HG02571 (cell line): Measurements from ENCODE around the gene ATRAID.
"Not testable (repeated sequence)": the region's sequence is repeated elsewhere in the genome, so short reads cannot be mapped to it uniquely, and the experiment has no call there.

ENCODE experiments used
- ATAC-seq: cut with Tn5 transposase; IDR thresholded peaks from one replicate; pipeline ENCODE4 v1.9.1; 2021; ENCODE audit warnings: mild to moderate bottlenecking, moderate library complexity; ENCODE audit not compliant: unreplicated experiment

Gene ATRAID

DNA sequence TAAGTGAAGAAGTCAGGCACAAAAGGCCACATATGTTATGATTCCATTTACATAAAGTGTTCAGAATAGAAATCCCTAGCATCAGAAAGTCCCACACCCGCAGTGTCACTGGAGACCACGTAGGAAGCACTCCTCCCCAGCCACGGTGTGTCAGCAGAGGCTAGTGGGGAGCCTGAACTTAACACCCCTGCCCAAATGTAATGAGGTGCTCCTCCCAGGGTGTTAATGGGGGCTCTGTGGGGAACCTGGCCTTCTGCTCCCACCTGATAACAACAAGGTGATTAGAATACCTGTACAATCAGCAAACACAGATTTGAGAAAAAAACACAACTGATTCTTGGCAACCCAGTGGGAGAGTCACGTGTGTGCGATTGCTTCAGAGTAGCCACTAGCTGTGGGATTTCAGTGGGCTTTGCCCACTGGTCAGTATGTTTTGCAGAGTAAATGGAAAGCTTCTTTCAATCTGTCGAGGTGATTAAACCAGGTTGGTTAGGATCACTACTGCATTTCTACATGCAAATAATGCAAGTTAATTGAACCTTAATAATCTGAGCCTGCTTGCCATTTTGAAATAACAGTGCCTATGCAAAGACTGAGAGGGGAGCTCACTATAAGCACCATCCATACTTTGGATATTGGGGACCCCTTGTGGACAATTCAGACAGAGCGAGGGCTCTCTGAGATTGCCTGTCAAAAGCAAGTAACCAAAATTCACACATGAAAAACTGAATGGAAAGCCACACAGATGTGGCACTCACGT, 20.6 kb upstream of the ATRAID start:
- ATAC-seq, result no peak

DNA sequence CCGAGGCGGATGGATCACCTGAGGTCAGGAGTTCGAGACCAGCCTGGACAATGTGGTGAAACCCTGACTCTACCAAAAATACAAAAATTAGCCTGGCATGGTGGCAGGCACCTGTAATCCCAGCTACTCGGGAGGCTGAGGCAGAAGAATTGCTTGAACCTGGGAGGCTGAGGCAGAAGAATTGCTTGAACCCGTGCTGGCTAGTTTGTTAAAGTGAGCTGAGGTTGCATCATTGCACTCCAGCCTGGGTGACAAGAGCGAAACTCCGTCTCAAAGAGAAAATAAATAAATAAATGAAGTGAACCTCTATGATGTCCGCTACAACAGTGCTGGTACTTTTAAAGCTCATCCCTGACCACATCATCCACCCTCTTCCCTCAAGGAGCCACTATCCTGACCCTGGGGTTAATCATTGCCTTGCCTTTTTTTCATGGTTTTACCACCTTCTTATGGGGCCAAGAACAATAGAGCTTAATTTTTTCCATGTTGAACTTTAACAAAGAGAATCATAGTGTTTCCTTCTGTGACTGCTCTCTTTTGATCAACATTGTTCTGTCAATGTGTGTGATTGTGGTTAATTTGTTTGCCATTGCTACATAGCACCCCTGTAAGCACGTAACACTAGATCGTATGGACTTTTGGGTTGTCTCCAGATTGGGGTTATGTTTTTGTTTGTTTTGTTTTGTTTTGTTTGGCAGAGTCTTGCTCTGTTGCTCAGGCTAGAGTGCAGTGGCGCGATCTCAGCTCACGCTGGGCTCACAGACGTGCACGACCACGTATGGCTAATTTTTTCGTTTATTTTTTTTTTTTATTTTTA, 17.1 kb upstream of the ATRAID start:
- no peak for ATAC-seq

DNA sequence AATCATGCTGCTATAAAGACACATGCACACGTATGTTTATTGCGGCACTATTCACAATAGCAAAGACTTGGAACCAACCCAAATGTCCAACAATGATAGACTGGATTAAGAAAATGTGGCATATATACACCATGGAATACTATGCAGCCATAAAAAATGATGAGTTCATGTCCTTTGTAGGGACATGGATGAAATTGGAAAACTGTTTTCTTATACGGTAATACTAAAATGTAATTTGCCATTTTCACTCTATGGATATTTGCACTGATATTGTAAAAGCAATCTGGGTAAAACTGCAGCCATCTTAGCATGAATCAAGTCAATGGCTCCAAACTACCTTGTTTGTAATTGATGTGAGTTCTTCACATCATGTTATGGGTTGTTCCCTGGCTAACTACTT, 16.0 kb upstream of the ATRAID start:
- not testable (repeated sequence) for ATAC-seq

DNA sequence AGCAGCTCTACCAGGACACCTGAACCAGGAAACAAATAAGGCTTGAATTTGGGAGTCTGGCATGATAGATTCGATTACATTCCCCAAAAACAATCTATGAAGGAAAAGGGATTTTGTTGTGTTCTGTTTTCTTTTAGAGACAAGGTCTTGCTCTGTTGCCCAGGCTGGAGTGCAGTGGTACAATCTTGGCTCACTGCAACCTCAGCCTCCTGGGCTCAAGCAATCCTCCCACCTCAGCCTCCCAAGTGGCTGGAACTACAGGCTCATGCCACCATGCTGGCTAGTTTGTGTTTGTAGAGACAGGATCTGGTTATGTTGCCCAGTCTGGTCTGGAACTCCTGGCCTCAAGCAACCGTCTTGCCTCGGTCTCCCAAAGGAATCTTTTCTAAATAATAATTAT, 13.8 kb upstream of the ATRAID start:
- not testable (repeated sequence) for ATAC-seq

DNA sequence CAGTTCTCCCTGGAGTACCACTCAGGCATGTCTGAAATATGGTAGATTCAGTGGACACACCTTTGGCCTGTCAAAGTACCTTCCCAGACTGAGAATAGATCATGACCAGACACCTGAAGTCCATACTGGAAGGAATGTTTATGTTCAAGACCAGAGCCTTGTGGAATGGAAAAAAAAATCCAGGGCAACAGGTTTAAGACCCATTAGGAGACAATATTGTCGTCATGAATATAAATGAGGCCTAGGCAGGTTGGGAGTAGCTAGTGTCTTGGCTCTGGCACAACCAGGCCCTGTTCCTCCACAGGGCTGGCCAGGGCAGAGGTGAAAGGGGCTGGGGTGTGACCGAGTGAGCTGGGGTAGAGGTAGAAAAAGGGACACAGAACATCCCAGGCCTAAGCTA, 13.2 kb upstream of the ATRAID start:
- ATAC-seq, result no peak

DNA sequence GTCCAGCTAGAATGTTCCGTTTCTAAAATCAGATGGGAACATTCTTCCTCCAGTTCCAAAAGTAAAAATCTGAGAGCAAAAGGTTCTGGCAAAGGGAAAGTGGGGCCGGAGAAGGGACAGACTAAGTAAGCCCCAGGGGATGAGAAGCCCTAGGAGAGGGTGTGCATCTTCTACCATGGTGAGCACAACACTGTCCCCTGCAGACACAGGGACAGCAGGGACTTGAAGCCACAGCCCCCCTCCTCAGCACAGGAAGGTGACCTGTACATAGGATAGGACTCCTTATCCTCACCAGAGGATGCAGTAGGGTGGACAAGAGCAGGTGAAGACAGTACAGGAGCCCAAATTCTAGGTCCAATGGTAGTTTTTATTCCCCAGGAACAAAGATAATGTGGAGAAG, 12.6 kb upstream of the ATRAID start:
- ATAC-seq, result no peak

DNA sequence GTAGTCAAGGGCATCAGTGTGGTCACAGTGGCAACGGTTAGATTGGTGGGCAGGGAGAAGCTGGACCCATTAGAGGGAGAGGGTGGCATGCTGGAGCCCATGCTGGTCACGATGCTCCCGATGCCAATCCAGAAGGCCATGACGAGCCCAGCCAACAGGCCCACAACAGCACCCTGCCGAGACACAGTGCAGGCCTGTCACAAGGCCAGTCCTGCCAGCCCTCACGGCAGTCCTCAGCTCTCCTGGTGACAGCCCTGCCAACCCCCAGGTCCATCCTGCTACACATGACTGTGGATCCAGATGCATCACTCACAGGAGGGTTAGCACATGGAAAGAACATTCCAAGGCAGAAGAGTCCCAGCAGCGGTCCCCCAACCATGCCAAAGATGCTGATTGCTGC, 10.2 kb upstream of the ATRAID start:
- no peak for ATAC-seq

DNA sequence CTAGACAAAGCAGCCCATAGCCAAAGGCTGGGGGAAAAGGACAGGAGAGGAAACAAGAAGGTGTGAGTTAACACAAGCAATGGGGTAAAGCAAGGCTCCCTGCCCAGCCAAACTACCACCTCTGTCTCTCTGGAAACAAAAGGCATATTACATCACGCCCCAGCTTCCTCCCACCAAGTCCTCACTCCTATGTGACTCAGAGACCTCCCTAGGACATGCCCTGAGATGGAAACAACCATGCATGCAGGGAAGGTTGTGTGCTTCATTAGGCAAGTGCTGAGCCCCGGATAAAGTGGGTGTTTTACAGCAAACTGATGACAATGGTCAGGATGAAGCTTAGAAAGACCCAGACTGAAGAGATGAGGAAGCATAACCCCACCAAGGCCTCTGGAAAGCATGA, 9.0 kb upstream of the ATRAID start:
- no peak for ATAC-seq

DNA sequence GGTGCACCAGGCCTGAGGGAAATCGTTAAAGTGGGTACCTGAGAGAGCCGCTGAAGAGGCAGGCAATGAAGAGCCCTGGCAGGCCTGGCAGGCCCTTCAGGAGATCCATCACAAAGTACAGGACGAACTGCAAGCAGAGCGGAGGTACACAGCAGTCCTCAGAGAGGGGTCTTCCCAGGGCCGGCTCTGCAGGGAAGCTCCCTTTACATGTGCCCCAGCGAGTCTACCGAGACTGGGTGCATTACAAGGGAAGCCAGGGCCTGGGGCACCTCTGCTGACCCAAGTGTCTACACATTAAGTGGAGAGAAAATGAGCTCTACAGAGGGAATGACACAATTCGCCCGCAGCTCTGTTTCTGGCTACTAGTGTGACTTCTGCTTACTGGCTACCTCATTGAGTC, 8.1 kb upstream of the ATRAID start:
- no peak for ATAC-seq

DNA sequence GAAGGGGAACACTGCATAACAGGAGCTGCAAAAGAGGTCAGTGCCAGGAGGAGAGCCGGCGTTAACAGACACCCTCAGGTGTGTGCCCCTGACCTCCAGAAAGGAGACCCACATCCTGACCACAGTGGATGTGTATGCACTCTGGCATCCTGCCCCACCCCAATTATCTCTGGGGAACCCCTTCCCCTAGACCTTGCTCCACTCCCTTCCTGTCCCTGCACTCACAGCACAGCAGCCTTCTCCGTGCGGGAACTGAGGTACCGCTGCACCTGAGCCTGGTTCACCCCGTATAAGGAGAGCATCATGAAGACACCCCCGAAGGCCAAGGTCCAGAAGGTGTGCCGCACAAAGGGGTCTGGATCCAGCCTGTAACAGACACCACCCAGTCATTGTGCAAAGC, 7.3 kb upstream of the ATRAID start:
- no peak for ATAC-seq

DNA sequence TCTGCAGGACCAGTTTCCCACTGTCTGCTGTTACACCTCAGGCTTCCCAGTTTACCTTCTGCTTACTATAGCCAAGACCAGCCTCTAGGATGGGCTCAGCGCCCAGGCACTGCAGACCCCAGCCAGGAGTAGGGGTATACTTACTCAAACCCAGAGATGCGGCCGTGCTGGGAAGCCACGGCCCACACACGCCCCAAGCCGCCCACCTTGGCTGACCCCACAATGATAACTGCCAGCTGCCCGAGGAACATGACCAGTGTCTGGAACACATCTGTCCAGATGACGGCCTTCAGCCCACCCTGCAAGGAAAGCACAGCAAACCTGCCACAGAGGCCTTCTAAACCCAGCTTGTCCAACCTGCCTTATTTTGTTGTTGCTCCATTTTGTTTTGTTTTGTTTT, 6.6 kb upstream of the ATRAID start:
- no peak for ATAC-seq

DNA sequence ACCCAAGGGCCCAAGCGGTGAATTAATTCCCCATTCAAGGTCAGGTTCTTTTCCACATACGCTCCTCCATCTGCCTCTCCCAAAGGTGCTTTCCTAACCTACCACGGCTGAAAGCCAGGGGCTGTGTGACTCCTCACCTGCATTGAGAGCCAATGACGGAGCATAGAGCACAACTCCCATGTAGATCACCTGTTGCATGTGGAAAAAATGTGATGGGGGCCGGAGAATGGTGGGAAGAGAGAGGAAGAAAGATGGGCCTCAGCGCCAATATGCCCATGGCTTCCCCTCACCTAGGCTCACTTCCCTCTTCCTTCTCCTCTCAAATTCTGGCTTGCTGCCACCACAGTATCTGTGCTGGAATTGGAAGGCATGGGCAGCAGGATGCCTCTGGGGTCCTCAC, 5.5 kb upstream of the ATRAID start:
- no peak for ATAC-seq

DNA sequence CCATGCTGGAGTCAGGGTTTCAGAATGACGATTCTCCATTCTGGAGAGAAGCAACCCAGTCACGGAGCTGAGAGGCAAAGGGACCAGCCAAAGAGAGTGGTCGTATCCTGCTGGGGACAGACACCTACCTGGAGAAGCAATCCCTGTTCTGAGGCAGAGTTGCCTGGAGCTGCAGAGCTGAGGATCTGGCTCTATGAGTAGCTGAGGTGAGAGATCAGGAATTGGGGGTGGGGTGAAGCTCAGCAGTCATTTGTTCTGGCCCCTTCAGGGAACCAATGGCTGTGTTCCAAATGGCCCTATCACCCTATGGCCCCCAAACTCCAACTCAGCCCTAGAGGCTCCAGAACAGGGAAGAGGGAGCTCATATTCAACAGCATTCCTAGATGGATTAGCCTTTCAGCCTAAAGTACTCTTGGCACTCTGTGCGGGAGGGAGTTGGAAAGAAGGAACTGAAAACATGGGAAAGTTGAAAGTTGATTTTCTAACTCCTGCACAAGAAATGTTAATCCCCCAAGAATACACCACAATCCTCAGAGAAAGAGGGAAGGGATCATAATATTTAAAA, 3.3 kb upstream of the ATRAID start:
- ATAC-seq, result no peak

DNA sequence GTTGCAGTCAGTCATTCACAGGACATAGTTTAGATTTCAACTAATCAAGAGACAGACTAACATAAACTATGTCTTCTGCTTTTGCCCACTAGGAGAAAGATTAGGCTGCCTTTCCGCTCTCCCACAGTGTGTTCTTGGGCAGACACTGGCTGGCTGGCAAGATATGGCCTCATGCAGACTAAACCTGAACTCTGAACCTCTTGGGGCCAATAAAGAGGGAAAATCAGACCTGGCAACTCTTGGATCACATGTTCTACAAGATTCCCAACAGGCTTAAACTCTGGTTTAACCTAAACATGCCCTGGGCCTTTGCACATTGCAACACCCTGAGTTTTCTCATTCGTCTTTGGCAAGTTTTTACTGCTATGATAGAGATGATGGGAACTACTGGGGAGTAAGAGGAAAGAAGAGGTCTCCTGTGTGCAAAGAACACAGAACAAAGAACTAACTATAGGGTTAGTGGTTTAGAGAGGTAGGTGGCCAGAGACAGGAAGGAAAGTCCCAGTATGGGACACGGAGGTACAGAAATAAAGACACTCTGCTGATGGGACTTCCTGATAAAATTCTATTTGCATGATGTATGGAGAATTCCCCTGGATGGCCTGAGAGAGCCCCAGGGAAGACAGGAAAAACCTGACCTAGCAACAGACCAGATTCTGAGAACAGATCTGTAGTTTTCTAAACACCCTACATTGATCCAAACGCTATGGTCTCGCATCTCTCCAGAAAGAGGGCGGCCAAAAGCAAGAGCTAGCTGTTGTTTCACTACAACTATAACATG, 2.0 kb upstream of the ATRAID start:
- ATAC-seq, result no peak

DNA sequence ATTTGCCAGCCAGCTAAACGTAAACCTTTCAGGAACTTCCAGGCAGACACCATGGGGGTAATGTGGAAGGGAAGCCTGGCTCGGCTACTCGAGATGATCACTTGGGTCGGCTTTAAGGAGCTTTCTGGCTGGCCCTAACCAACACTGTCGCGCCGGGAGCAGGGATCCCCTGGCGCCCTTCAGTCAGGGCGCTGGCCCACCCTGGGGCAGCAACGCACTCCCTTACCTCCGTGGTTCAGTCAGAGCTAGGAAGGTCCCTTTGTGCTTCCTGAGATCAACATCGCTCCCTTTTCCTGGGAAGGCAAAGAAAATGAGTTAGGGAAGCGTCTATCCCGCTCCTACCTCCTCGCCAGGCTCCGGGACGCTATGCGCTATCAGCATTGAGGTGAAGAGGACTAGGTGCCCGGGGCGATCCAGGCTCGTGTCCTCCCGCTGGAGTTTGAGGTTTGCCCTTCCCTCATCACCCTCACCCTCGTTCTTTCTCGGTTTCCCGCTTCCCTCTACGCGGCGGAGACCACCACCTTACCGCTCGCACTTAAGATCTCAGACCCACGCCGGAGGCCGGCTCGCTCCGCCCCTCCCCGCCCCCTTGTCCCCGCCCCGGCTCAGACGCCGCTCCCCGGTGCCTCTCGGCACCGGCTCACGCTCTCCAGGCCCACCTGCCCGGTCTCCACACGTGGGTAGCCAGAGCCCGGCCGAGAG, 449 bp upstream of the ATRAID start:
- peak; percentile 1 for ATAC-seq

DNA sequence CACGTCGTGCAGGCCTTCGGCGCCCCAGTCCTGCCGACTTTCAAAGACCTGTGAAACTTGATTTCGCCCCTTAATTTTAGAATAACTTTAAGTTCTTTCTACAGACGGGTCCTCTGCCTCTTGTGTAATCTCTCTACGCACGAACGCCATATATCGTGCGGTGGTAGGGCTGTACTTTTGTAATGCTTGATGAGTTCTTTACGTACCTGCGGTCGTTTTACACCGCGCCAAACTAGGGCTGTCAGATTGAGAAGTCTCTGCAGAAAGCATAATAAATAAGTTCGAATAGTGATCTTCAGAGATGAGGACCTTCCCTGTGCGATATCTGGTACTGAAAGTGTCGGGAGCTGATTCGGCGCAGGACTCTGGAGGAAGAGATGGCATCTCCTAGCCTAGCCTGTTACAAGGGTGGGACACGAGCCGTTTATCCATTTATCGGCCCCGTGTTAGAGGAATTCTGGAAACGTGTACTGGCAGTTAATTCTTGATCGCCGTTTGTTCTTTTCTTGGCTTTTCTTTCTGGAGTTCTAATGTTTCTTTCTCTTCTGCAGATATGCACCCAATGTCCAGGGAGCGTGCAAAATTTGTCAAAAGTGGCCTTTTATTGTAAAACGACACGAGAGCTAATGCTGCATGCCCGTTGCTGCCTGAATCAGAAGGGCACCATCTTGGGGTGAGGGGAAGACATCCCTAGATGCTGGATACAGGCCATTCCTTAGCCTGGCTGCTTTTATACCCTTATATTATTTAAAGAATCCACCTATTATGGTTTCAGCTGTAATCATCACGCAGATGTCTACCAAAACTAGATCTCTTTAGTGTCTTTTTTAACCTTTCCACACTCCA, 1.0 kb downstream of the ATRAID start:
- no peak for ATAC-seq

DNA sequence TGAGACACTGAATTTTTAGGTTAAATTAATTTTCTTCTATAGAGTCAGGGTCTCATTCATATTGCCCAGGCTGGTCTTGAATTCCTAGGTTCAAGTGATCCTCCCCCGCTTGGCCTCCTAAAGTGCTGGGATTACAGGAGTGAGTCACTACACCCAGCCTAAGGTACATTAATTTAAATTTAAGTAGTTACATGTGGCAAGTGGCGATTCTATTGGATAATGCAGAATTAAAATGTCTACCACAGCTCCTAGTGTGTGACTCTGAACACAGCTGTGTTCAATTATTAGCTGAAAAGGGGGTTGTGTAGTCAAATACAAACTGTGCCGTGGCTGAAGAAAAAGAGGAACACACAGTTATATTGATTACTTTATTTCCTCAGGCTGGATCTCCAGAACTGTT, 3.1 kb downstream of the ATRAID start:
- ATAC-seq, result no peak

DNA sequence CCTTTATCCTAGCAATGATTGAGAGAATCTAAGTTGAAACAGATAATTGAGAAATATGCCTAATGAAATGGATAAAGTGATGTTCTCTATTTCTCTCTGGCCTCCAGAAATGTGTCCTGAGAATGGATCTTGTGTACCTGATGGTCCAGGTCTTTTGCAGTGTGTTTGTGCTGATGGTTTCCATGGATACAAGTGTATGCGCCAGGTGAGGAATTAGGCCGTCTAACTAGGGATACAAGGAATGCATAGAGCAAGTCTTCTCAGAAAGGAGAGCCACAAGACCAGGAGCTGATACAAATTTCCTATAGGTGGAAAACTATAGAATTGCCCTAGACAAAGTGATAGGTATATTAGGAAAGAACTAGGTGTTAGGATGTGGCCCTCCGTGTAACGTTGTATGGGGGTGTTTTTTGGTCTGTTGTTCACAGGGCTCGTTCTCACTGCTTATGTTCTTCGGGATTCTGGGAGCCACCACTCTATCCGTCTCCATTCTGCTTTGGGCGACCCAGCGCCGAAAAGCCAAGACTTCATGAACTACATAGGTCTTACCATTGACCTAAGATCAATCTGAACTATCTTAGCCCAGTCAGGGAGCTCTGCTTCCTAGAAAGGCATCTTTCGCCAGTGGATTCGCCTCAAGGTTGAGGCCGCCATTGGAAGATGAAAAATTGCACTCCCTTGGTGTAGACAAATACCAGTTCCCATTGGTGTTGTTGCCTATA, 4.7 kb downstream of the ATRAID start:
- no peak for ATAC-seq
